Psoas muscle (tissue), 8 donors: Measurements from ENCODE around the gene MTCP1. TPM values are rescaled to one million over a fixed set of nuclear protein-coding genes. Genes with fewer than 3 reads are reported as not detected.

Experiments
- ATAC-seq, 4 donors: fragments of 200-7000 bp; cut with Tn5 transposase; one replicate each; pipeline ENCODE4 v1.9.1; 2020; ENCODE audit warnings: moderate library complexity in 3 of 4, mild to moderate bottlenecking in 2 of 4
- DNase-seq, 2 donors: peaks; one replicate each; pipeline ENCODE4 v3.0.0-alpha.2; 2020
- H3K27ac ChIP-seq: fragments of 200-600 bp; one replicate; pipeline ENCODE4 v1.8.0; 2022
- H3K27me3 ChIP-seq, 3 donors: fragments of 200-600 bp in 1 of 3; one replicate each; pipeline versions ENCODE4 v1.6.1 to v1.8.0; 2013 to 2022; ENCODE audit warnings: low read length in 2 of 3, mild to moderate bottlenecking in 2 of 3, moderate library complexity in 1 of 3; ENCODE audit not compliant: insufficient read depth in 3 of 3
- H3K36me3 ChIP-seq, 2 donors: fragments of 200-600 bp in 1 of 2; one replicate each; pipeline versions ENCODE4 v1.6.1 to v1.8.0; 2013 to 2022; ENCODE audit warnings: low read depth in 1 of 2, mild to moderate bottlenecking in 1 of 2, moderate library complexity in 1 of 2; ENCODE audit not compliant: insufficient read depth in 1 of 2
- H3K4me1 ChIP-seq: fragments of 200-600 bp; one replicate; pipeline ENCODE4 v1.8.0; 2022
- H3K4me3 ChIP-seq: fragments of 200-600 bp; one replicate; pipeline ENCODE4 v1.8.0; 2022; ENCODE audit warnings: mild to moderate bottlenecking
- H3K9me3 ChIP-seq: fragments of 200-600 bp; one replicate; pipeline ENCODE4 v1.8.0; 2022
- CTCF ChIP-seq: fragments of 200-600 bp; IDR thresholded peaks from one replicate; pipeline ENCODE4 v1.8.0; 2022; ENCODE audit warnings: antibody characterized with exemption
- WGBS, 3 donors: extraction: QIAGEN DNeasy Blood & Tissue Kit; methylation state at CpG; one replicate each; pipeline versions ENCODE4 v1.1.6 to v1.1.7; 2013; 5-methylcytosine and 5-hydroxymethylcytosine counted together
- intact Hi-C, 2 donors: fragments of 100-400 bp; cut with DNase I; formaldehyde crosslinking; loops; one replicate each; pipeline versions ENCODE4 v1.11.0 to v1.14.2; 2022
- polyA plus RNA-seq, 3 donors: library from polyadenylated mRNA; stranded (reverse); fragments of 200-250 nt; gene quantifications; one replicate each; pipeline ENCODE4 v1.2.3, GENCODE V29; 2013
- total RNA-seq, 4 donors: library from RNA; stranded (reverse); fragmentation: NEBNext Ultra II Directional in 2 of 4; extraction: Animal tissue kit (Norgen Biotek cat#: 25700) in 2 of 4; gene quantifications; one replicate each; pipeline versions ENCODE4 v1.2.1 to v1.2.4, GENCODE V29; 2021 to 2023
- donor health status: healthy with polysubstance abuse.
- donor health status: DM: no; HTN: no; CAD: no; lungs with moderate emphysema.
- donor health status: Bipolar disorder and iron deficiency.
- donor health status: healthy.
- donor health status: DM: yes; HTN: yes; CAD: no.
- donor health status: DM: no; HTN: no; CAD: no.
- donor health status: DM: no; HTN: no; CAD: no.
- donor health status: DM: yes; HTN: yes; CAD: no.

Gene MTCP1
- total and polyA plus RNA-seq, 7 donors, result 2.3 to 22.9 (median 10.5) TPM

GRCh38 chrX:155086202-155086840 is 15.4 kb upstream of the MTCP1 start:
- no peak overlapping the region for H3K4me3 ChIP-seq
- no peaks in the 10 kb centered on the region for H3K4me1 ChIP-seq
- 70 to 79% (median 77%) methylated on average over 20 to 24 of the region's 24 CpGs for WGBS, 3 donors
- H3K27ac ChIP-seq, result no peak overlapping the region
- H3K9me3 ChIP-seq, result no peaks in the 10 kb centered on the region
- intact Hi-C loops, result loop anchor here (5.0 to 10.0 kb wide), 2 partner anchors 102 to 104 kb away; no protein-coding TSS in a partner anchor
- peaks cover 2 to 27% of the 10 kb centered on the region in 2 donors for H3K36me3 ChIP-seq
- DNase-seq (peak in 1 of 2 donors; percentile 59), ATAC-seq (peak in 3 of 4 donors; percentile 57 to 80 (median 59))
- peak; percentile 40 for TF ChIP-seq CTCF
- H3K27me3 ChIP-seq, result no peaks in the 10 kb centered on the region

- Histone ChIP-seq H3K4me3 (peak overlapping the region; percentile 68), H3K9me3 (no peaks in the 10 kb centered on the region), H3K27ac (peak overlapping the region; percentile 80), H3K27me3 (no peaks in the 10 kb centered on the region), H3K4me1 (peaks cover 7% of the 10 kb centered on the region), H3K36me3 (peaks cover 0 to 24% of the 10 kb centered on the region in 2 donors)
- ATAC-seq, result peak in 1 of 4 donors; percentile 11
- no peak for TF ChIP-seq CTCF
- peak in 1 of 2 donors; percentile 57 for DNase-seq
- 1 to 34% (median 1%) methylated on average over 21 to 25 of the region's 25 CpGs for WGBS, 3 donors
- intact Hi-C loops, result loop anchor here (2.0 to 5.0 kb wide), 2 partner anchors 43 to 44 kb away; partner anchors contain the start of gene FUNDC2 (in 1 of the 2)
Observed at GRCh38 chrX:155071694-155072280, 851 bp upstream of the MTCP1 start.

- Histone ChIP-seq H3K27ac (peak overlapping the region; percentile 86), H3K36me3 (peaks cover 0 to 13% of the 10 kb centered on the region in 2 donors), H3K9me3 (no peaks in the 10 kb centered on the region), H3K4me1 (peaks cover 7% of the 10 kb centered on the region), H3K4me3 (peak overlapping the region; percentile 65), H3K27me3 (no peaks in the 10 kb centered on the region)
- intact Hi-C loops, result loop anchor here (2.0 to 5.0 kb wide), 2 partner anchors 42 to 43 kb away; partner anchors contain the start of gene FUNDC2 (in 1 of the 2)
- ATAC-seq, result peak in 3 of 4 donors; percentile 33 to 54 (median 42)
- no peak for TF ChIP-seq CTCF
- DNase-seq, result no peak
- WGBS, 3 donors, result 1 to 35% (median 1%) methylated on average over 15 to 16 of the region's 16 CpGs
Observed at GRCh38 chrX:155070663-155070974, 317 bp downstream of the MTCP1 start.

GRCh38 chrX:155070038-155070437 is 898 bp downstream of the MTCP1 start:
- no peak for ATAC-seq
- intact Hi-C loops, result loop anchor here (2.0 to 5.0 kb wide), 2 partner anchors 41 to 43 kb away; partner anchors contain the start of gene FUNDC2 (in 1 of the 2)
- H3K27ac ChIP-seq, result peak overlapping the region; percentile 86

More at GRCh38 chrX:155070038-155070437, 898 bp downstream of the MTCP1 start:
- peaks cover 0 to 13% of the 10 kb centered on the region in 2 donors for H3K36me3 ChIP-seq
- no peaks in the 10 kb centered on the region for H3K9me3 ChIP-seq
- peak overlapping the region; percentile 65 for H3K4me3 ChIP-seq
- WGBS, 3 donors, result 5 to 38% (median 8%) methylated on average over 12 of the region's 12 CpGs
- TF ChIP-seq CTCF, result no peak
- peaks cover 7% of the 10 kb centered on the region for H3K4me1 ChIP-seq
- no peaks in the 10 kb centered on the region for H3K27me3 ChIP-seq
- no peak for DNase-seq
